ENCODE measurements around the gene NFAM1.

DNA sequence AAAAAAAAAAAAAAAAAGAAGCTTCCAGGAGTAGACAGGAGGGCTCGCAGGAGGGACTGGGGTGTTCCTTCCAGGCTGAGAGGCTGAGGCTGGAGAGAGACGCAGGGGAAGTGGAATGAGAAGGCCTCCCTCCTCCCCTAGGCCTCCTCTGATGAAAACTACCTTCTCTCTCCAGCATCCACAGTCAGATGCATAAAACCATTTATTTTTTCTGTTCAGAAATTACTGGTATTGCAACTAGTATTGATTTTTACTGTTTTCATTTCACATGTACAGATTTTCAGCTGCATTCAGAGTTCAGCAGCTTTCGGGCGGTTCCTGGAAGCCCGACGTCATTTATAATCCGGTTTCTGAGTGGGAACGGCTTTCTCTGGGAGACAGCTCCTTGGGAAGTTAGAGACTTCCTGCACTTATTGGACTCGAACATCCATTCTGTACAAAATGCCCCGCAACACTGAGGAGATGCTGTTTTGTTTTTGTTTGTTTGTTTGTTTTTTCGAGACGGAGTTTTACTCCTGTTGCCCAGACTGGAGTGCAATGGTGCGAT, 6.9 kb upstream of the NFAM1 start:
- TF ChIP-seq POLR2A (IDR thresholded peaks at IDR 0.05; ENCODE audit: low read depth, low read length), result no peak
- TF ChIP-seq POLR2AphosphoS5 (IDR thresholded peaks at IDR 0.05; ENCODE audit: low read depth, low read length), result no peak
- no peak for TF ChIP-seq PAX5 (IDR thresholded peaks at IDR 0.05; ENCODE audit: insufficient read depth, low read length, severe bottlenecking)
- no peak for TF ChIP-seq TAF1 (IDR thresholded peaks at IDR 0.05; ENCODE audit: low read depth, low read length)
- no peak for TF ChIP-seq POU2F2 (IDR thresholded peaks at IDR 0.05; ENCODE audit: low read depth, low read length)
